HG03442 (cell line): ENCODE results near the gene TRAPPC6A.

Experiments used
- ATAC-seq: cut with Tn5 transposase; IDR thresholded peaks from one replicate; pipeline ENCODE4 v1.9.1; 2021; ENCODE audit warnings: mild to moderate bottlenecking, moderate library complexity; ENCODE audit not compliant: unreplicated experiment

The TRAPPC6A gene

GRCh38 chr19:45163751-45164460 lies 14.1 kb downstream of the TRAPPC6A start:
- ATAC-seq: no peak

GRCh38 chr19:45163156-45163555 lies 14.9 kb downstream of the TRAPPC6A start:
- ATAC-seq: no peak

GRCh38 chr19:45162608-45163143 lies 15.4 kb downstream of the TRAPPC6A start:
- no peak for ATAC-seq

DNA sequence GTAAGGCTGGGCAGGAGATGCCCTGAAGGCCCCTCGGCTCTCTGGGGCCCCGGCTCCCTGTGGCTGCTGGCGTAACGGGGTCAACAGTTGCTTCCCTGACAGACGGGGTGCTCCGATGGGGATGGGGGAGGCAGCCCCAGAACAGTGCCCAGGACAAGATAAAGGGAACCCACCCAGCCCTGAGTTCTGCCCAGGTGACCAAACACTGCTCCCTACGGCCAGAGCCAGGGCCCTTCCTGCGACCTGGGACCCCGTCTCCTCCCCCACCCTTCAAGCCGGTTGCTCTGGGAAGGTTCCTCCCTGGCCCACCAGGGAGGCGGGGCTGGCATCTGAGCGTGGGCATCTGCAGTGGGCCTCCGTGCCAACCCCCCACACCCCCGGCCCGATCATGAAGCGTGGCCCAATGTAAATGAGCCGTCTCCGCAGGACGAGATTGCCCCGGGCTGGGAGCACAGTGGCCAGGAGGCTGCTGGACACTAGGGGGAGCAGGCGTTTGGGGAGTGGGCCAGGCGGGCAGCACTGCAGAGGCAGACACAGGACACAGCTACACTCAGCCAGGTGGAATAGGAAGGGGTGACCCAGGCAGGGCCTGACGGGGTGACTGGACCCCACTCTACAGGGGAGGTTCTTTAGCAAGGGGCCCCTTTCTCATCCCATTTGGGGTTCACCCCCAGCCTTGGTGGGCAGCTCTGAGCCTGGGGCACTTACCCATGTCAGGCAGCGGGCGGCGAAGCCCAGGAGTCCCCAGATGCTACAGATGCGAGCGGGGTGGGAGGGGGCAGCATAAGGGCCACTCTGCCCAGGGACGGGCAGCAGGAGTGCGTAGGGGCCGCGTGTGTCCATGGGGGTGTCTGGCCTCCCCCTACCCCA lies 16.1 kb downstream of the TRAPPC6A start:
- no peak for ATAC-seq

- no peak for ATAC-seq
These were observed 16.9 kb downstream of the TRAPPC6A start, which contains the start of gene NKPD1 for GRCh38 chr19:45160870-45161737. Gene NKPD1, minus strand, starts transcription at chr19:45160982. Its CDS starts 832 bp downstream, at chr19:45160150.

- no peak for ATAC-seq
These were observed 18.1 kb downstream of the TRAPPC6A start for GRCh38 chr19:45159971-45160324.

DNA sequence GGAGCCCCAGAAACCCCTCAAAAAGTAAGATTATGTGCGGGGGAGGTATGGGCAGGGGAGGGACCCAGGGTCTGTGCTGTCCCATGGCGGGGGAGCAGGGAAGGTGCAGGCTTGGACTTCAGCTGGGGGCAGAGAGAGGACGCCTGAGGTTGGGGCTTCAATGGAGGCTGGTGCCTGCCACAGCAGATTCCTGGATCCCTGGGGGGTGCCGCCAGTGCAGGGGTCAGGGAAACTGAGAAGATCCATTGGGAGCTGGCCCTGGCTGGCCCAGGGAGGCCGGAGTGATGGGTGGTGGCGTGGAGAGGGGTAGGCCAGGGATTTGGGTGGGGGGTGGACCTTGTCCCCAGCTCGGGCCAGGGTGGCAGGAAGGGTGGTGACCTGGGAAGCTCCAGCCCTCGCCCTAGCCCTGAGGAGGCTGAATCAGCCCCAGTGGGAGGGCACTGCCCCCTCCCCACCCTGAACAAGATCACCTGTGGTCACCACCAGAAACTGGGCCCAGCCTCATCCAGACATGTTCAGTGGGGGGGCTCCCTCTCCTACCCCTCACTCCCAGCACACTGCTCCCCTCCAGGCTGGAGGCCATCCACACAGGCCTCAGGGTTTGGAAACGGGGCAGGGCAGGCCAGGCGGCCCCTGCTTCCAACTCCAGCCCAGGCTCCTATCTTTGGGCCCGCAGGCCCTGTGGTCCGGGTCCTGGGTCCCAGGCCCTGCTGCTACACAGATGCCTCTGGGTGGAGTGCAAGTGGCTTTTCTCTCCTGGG lies 18.6 kb downstream of the TRAPPC6A start:
- ATAC-seq: no peak

DNA sequence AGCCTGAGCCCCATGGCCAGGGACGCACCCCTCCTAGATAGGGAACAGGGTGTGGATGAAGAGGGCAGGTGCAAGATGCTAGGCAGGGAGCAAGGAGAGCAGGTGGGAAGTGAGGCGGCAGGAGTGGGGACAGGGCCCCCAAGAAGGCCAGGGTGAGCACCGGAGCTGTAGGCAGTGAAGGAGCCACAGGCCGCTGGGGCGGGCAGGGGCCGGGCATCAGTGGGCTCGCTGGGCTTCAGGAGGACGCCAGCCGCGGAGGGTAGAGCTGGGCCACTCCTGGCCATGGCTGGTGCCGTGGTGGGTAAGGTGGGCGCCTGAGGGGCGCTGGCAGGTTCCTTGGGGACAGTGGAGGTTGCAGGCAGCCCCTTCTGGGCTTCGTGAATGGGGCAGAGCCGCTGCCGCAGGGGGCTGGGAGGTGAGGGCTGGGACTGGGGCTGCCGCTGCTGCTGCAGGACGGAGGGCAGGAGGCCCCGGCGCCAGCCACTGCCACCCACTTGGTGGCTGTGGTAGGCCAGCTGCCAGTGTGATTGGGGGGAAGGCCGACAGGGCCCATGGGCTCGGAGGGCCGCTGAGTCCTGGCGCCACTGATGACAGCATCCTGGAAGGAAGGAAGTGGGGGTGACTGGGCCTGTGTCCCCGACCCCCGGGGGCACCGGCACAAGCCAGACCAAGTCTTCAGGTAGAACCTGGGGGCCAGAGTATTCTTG lies 19.4 kb downstream of the TRAPPC6A start:
- no peak for ATAC-seq

DNA sequence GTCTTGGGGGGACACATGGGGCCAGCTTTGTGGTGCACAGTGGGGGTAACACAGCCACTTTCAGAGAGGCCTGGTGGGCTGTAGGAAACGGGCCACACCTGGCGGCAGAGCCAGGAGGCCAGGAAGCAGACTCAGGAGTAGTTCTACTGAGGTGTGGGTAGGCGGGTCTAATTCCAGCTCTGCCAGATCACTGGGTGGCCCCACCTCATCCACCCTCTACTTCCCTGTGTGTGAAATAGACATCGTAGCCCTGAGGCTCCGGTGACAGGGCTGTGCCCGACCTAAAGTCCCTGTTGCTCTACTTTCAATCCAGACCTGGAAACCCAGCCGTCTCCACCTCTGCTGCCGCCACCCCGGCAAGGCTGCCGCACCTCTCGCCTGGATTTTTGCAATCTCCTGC lies 21.3 kb downstream of the TRAPPC6A start:
- ATAC-seq: no peak

DNA sequence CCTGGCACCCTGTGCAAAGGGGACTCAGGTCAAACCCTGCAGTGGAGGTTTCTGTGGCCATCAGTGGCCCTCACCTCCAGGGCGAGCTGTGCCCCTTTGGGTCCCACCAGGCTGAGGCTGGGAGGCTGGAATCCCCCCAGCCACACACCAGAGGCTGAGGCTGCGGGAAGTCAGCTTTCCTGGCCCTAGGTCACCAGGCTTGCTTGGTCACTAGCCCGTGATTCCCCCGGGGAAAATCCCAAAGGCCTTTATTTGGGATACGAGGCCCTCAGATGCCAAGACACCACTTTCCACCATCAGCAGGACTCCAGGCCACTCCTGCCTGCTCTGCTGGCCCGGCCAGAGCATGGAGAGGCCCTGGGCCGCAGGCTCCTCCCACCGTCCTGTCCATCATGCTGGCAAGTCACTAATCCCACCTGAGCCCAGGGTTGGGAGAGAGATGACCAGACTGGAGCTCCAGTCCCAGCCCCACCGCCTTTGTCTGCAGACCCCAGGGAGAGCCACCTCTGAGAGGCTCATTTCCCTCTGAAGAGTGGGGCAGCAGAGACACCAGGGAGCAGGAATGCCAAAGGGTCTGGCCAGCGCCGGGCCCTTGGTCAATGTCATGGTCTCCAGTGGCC lies 21.9 kb downstream of the TRAPPC6A start:
- no peak for ATAC-seq

GRCh38 chr19:45154064-45154827 lies 23.8 kb downstream of the TRAPPC6A start:
- no peak for ATAC-seq

- no peak for ATAC-seq
These were observed 24.5 kb downstream of the TRAPPC6A start for GRCh38 chr19:45153339-45154063.

DNA sequence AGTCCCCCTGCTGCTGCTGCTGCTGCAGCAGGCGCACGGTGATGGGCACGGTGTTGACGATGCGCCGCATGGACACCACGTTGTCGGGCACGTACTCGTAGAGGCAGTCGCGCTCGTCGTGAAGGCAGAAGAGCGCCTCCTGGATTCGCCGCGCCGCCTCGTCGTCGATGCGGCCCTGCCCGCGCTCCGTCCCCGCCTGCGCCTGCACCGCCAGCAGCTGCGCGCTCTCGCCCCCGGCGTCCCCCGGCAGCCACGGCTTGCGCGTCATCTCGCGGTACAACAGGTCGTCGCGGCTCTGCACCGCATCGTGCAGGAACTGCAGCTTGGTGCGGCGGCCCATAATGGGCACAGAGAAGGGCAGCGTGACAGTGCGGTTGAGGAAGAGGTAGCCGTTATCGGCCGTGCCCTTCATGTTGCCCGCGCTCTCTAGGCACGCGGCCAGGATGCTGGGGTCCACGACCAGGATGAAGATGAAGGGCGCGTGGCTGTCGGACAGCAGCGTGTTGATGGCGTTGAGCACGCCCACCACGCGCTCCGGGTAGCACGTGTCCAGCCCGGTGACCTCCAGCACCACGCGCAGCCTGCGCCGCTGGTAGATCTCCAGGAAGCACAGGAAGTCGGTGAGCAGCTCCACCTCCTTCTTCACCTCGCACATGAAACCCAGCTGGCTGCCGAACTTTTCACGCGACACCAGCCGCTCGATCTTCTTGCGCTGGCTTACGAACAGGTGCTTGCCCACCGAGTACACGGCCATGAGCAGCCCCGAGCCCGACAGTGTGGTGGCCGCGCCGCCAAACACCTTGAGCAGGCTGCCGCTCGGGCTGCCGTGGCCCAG lies 25.3 kb downstream of the TRAPPC6A start:
- no peak for ATAC-seq

DNA sequence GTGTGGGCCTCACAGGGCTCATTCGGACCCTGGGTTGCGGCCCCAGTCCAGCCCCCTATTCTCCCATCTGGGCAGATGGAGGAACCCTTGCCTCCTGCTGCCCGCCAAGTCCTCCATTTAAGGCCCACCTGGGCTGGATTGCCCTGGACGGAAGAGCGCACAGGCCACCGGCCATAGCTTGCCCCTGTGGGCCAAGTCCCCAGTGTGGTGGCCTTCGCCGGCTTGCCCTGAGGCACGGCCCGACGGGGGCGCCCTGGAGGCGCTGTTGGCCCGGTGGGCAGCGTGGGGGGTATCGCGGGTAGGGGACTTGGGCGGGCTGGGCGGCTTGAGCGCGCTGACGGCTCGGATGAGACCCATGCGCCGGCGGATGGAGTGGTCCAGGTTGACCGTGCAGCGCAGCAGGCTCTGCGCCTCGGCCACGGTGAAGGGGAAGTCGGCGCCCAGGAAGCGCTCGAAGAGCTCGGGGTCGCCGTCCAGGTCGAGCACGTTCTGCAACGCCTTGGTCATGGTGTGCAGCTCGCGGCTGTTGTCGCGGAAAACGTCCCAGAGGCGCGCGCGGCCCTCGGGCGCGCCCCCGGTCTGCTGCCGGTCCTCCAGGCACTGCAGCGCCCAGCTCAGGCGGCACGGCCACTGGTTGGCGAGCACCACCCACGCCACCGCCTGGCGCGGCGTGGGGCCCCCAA lies 26.1 kb downstream of the TRAPPC6A start:
- no peak for ATAC-seq

DNA sequence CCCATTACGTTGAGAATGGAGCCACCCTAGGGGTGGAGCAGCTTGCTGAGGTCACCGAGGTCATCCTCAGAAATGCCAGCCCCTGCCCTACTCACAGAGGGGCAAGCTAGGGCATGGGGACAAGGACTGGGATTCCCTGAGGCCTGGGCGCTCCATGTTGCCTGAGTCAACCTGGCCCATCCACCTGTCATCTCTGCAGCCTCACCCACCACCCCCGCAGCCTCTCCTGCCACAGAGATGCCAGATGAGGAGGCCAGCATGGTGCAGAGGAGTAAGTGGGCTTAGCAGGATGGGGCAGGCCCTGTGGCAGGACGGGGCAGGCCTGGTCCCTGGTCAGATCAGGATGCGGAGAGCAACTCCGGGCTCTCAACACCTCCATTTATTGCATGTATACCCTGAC lies 26.7 kb downstream of the TRAPPC6A start:
- no peak for ATAC-seq

- ATAC-seq: no peak
These were observed 27.2 kb downstream of the TRAPPC6A start for GRCh38 chr19:45150751-45151281.
